ENCODE data around the gene MARCHF3.
"Not testable (repeated sequence)": the region's sequence is repeated elsewhere in the genome, so short reads cannot be mapped to it uniquely, and the experiment has no call there.

Gene MARCHF3

GRCh38 chr5:127061537-127061936 is 31.2 kb upstream of the MARCHF3 start:
- no peak overlapping the region for H3K27ac Mint-ChIP-seq
- no peak for DNase-seq
- peaks cover 7% of the 10 kb centered on the region for H3K4me1 Mint-ChIP-seq
- no peak overlapping the region for H3K4me3 Mint-ChIP-seq
- no peaks in the 10 kb centered on the region for H3K9me3 Mint-ChIP-seq
- H3K36me3 Mint-ChIP-seq = peaks cover 5% of the 10 kb centered on the region
- CTCF ChIA-PET = no interaction called here
- H3K27me3 Mint-ChIP-seq = no peaks in the 10 kb centered on the region

GRCh38 chr5:127060470-127060985 is 30.2 kb upstream of the MARCHF3 start:
- H3K4me3 Mint-ChIP-seq = no peak overlapping the region
- H3K9me3 Mint-ChIP-seq = peaks cover 5% of the 10 kb centered on the region
- peaks cover 14% of the 10 kb centered on the region for H3K36me3 Mint-ChIP-seq
- no peak overlapping the region for H3K27ac Mint-ChIP-seq
- DNase-seq = no peak
- H3K27me3 Mint-ChIP-seq = no peaks in the 10 kb centered on the region
- CTCF ChIA-PET = interaction anchor here (0.6 kb wide), 1 partner anchor 120 kb away, joined by 5 read pairs; no protein-coding TSS in a partner anchor
- H3K4me1 Mint-ChIP-seq = peaks cover 7% of the 10 kb centered on the region

- CTCF ChIA-PET = no interaction called here
- no peak overlapping the region for H3K4me3 Mint-ChIP-seq
- H3K4me1 Mint-ChIP-seq = peaks cover 7% of the 10 kb centered on the region
- H3K9me3 Mint-ChIP-seq = peaks cover 5% of the 10 kb centered on the region
- no peak overlapping the region for H3K27ac Mint-ChIP-seq
- H3K36me3 Mint-ChIP-seq = peaks cover 28% of the 10 kb centered on the region
- DNase-seq = no peak
- no peaks in the 10 kb centered on the region for H3K27me3 Mint-ChIP-seq
Measured at GRCh38 chr5:127056896-127057295, 26.5 kb upstream of the MARCHF3 start.

- DNase-seq = no peak
- Mint-ChIP-seq H3K4me1 (peaks cover 7% of the 10 kb centered on the region), H3K36me3 (peaks cover 28% of the 10 kb centered on the region), H3K27ac (no peak overlapping the region), H3K9me3 (peaks cover 5% of the 10 kb centered on the region), H3K27me3 (no peaks in the 10 kb centered on the region), H3K4me3 (no peak overlapping the region)
- CTCF ChIA-PET = no interaction called here
Measured at GRCh38 chr5:127055880-127056653, 25.7 kb upstream of the MARCHF3 start.

GRCh38 chr5:127053551-127053950 is 23.2 kb upstream of the MARCHF3 start:
- DNase-seq, CTCF ChIA-PET, H3K4me3 Mint-ChIP-seq, H3K4me1 Mint-ChIP-seq, H3K9me3 Mint-ChIP-seq, H3K27me3 Mint-ChIP-seq, H3K27ac Mint-ChIP-seq: not testable (repeated sequence)
- peaks cover 26% of the 10 kb centered on the region for H3K36me3 Mint-ChIP-seq

- Mint-ChIP-seq H3K27me3 (no peaks in the 10 kb centered on the region), H3K9me3 (peaks cover 5% of the 10 kb centered on the region), H3K4me3 (no peak overlapping the region), H3K4me1 (no peaks in the 10 kb centered on the region), H3K36me3 (peaks cover 25% of the 10 kb centered on the region), H3K27ac (no peak overlapping the region)
- CTCF ChIA-PET = no interaction called here
- DNase-seq = no peak
Measured at GRCh38 chr5:127053049-127053448, 22.7 kb upstream of the MARCHF3 start.

GRCh38 chr5:127051591-127051990 is 21.2 kb upstream of the MARCHF3 start:
- CTCF ChIA-PET = no interaction called here
- no peaks in the 10 kb centered on the region for H3K4me1 Mint-ChIP-seq
- H3K4me3 Mint-ChIP-seq = no peak overlapping the region
- no peaks in the 10 kb centered on the region for H3K27me3 Mint-ChIP-seq
- no peak overlapping the region for H3K27ac Mint-ChIP-seq
- H3K9me3 Mint-ChIP-seq = peaks cover 5% of the 10 kb centered on the region
- H3K36me3 Mint-ChIP-seq = peaks cover 22% of the 10 kb centered on the region
- DNase-seq = no peak

- Mint-ChIP-seq H3K9me3 (no peaks in the 10 kb centered on the region), H3K4me3 (no peak overlapping the region), H3K27me3 (no peaks in the 10 kb centered on the region), H3K36me3 (no peaks in the 10 kb centered on the region), H3K4me1 (no peaks in the 10 kb centered on the region), H3K27ac (no peak overlapping the region)
- DNase-seq = no peak
- CTCF ChIA-PET = interaction anchor here (1.2 kb wide), 1 partner anchor 15 kb away, joined by 3 read pairs; no protein-coding TSS in a partner anchor
Measured at GRCh38 chr5:127046343-127047072, 16.1 kb upstream of the MARCHF3 start.

- Mint-ChIP-seq H3K27ac (no peak overlapping the region), H3K27me3 (no peaks in the 10 kb centered on the region), H3K4me3 (no peak overlapping the region), H3K36me3 (no peaks in the 10 kb centered on the region), H3K9me3 (no peaks in the 10 kb centered on the region), H3K4me1 (no peaks in the 10 kb centered on the region)
- CTCF ChIA-PET = no interaction called here
- DNase-seq = no peak
Measured at GRCh38 chr5:127042593-127042992, 12.2 kb upstream of the MARCHF3 start.

GRCh38 chr5:127041571-127041970 is 11.2 kb upstream of the MARCHF3 start:
- DNase-seq = no peak
- Mint-ChIP-seq H3K27me3 (no peaks in the 10 kb centered on the region), H3K4me1 (no peaks in the 10 kb centered on the region), H3K4me3 (no peak overlapping the region), H3K36me3 (no peaks in the 10 kb centered on the region), H3K9me3 (no peaks in the 10 kb centered on the region), H3K27ac (no peak overlapping the region)
- CTCF ChIA-PET = no interaction called here

- no peaks in the 10 kb centered on the region for H3K9me3 Mint-ChIP-seq
- no peak overlapping the region for H3K27ac Mint-ChIP-seq
- H3K4me3 Mint-ChIP-seq = no peak overlapping the region
- H3K4me1 Mint-ChIP-seq = no peaks in the 10 kb centered on the region
- H3K27me3 Mint-ChIP-seq = peaks cover under 1% of the 10 kb centered on the region
- CTCF ChIA-PET = no interaction called here
- H3K36me3 Mint-ChIP-seq = no peaks in the 10 kb centered on the region
- DNase-seq = no peak
Measured at GRCh38 chr5:127040796-127041520, 10.6 kb upstream of the MARCHF3 start.

- Mint-ChIP-seq H3K9me3 (no peaks in the 10 kb centered on the region), H3K27me3 (peaks cover 8% of the 10 kb centered on the region), H3K4me1 (no peaks in the 10 kb centered on the region), H3K4me3 (no peak overlapping the region), H3K27ac (no peak overlapping the region), H3K36me3 (no peaks in the 10 kb centered on the region)
- DNase-seq = no peak
- CTCF ChIA-PET = no interaction called here
Measured at GRCh38 chr5:127038550-127038949, 8.2 kb upstream of the MARCHF3 start.

- no peaks in the 10 kb centered on the region for H3K9me3 Mint-ChIP-seq
- H3K27me3 Mint-ChIP-seq = peaks cover 54% of the 10 kb centered on the region
- H3K4me3 Mint-ChIP-seq = peak overlapping the region; percentile 86
- H3K36me3 Mint-ChIP-seq = no peaks in the 10 kb centered on the region
- peaks cover 17% of the 10 kb centered on the region for H3K4me1 Mint-ChIP-seq
- CTCF ChIA-PET = interaction anchor here (1.0 kb wide), 1 partner anchor 15 kb away, joined by 3 read pairs; no protein-coding TSS in a partner anchor
- no peak for DNase-seq
- no peak overlapping the region for H3K27ac Mint-ChIP-seq
Measured at GRCh38 chr5:127031863-127032232, 1.5 kb upstream of the MARCHF3 start.

GRCh38 chr5:127031147-127031862 is 947 bp upstream of the MARCHF3 start:
- CTCF ChIA-PET = interaction anchor here (1.0 kb wide), 1 partner anchor 15 kb away, joined by 3 read pairs; no protein-coding TSS in a partner anchor

More at GRCh38 chr5:127031147-127031862, 947 bp upstream of the MARCHF3 start:
- Mint-ChIP-seq H3K4me1 (peaks cover 17% of the 10 kb centered on the region), H3K27ac (peak overlapping the region; percentile 64), H3K36me3 (no peaks in the 10 kb centered on the region), H3K27me3 (peaks cover 54% of the 10 kb centered on the region), H3K9me3 (no peaks in the 10 kb centered on the region), H3K4me3 (peak overlapping the region; percentile 86)
- DNase-seq = peak; percentile 53

All from activated naive CD4-positive, alpha-beta T cell treated with anti-CD3 and anti-CD28 coated beads, Interleukin-2, amount 10 ng/mL, durations not matched to agents 7 days and 5 days (primary cell).